HCT116 (cell line): ENCODE results near the gene ATP8A2.

Experiments
- CTCF ChIP-seq, 3 experiments: fragments of 200-600 bp in 1 of 3; sonication (generic) in 1 of 3; IDR thresholded peaks in 2 of 3; conservative IDR thresholded peaks in 1 of 3; 2 replicates each; pipeline ENCODE4 v1.5.1; 2012 to 2017; ENCODE audit warnings: low read depth in 2 of 3, low read length in 2 of 3, antibody characterized with exemption in 1 of 3, borderline replicate concordance in 1 of 3, control low read depth in 1 of 3, mild to moderate bottlenecking in 1 of 3, mixed read lengths in 1 of 3, mixed run types in 1 of 3, moderate library complexity in 1 of 3; ENCODE audit not compliant: insufficient read depth in 1 of 3
- EZH2 ChIP-seq: fragments of 200-600 bp; sonication (generic); IDR thresholded peaks from 2 replicates; pipeline ENCODE4 v1.6.1; 2017; ENCODE audit warnings: antibody characterized with exemption, mixed run types
- EZH2phosphoT487 ChIP-seq: fragments of 200-600 bp; IDR thresholded peaks from 2 replicates; pipeline ENCODE4 v1.6.1; 2018; ENCODE audit warnings: antibody characterized with exemption, borderline replicate concordance
- POLR2A ChIP-seq: IDR thresholded peaks from 2 replicates; pipeline ENCODE4 v1.7.0; 2011; ENCODE audit warnings: borderline replicate concordance; ENCODE audit not compliant: insufficient read depth, insufficient read length; ENCODE audit errors: extremely low read depth
- RAD21 ChIP-seq: IDR thresholded peaks from 2 replicates; pipeline ENCODE4 v1.6.1; 2012; ENCODE audit warnings: low read depth, mild to moderate bottlenecking
- SP1 ChIP-seq: IDR thresholded peaks from 2 replicates; pipeline ENCODE4 v1.6.1; 2012; ENCODE audit warnings: low read depth
- SRF ChIP-seq: IDR thresholded peaks from 2 replicates; pipeline ENCODE4 v1.6.1; 2012; ENCODE audit warnings: low read depth
- ZNF274 ChIP-seq: fragments of 200-500 bp; sonication (Bioruptor generic); IDR thresholded peaks from 2 replicates; pipeline ENCODE4 v1.6.1; 2014; ENCODE audit warnings: mild to moderate bottlenecking, low read depth, low read length, inconsistent platforms

GRCh38 chr13:25795277-25795676, 423.5 kb downstream of the ATP8A2 start:
- no peak for TF ChIP-seq SP1
- TF ChIP-seq CTCF (IDR thresholded peaks at IDR 0.05 in 2 of 3, conservative IDR thresholded peaks at IDR 0.05 in 1 of 3; ENCODE audit: borderline replicate concordance in 1 of 3, insufficient read depth in 1 of 3, low read depth in 2 of 3, low read length in 2 of 3) = no peak
- no peak for TF ChIP-seq EZH2phosphoT487
- no peak for TF ChIP-seq POLR2A
- TF ChIP-seq SRF = no peak
- TF ChIP-seq RAD21 = no peak
- no peak for TF ChIP-seq EZH2
- TF ChIP-seq ZNF274 = no peak
